Mucosa of descending colon (tissue), 3 donors: ENCODE data around the gene TRMT2A. TPM values are rescaled to one million over a fixed set of nuclear protein-coding genes. Genes with fewer than 3 reads are reported as not detected.

Experiments used
- ATAC-seq: fragments of 200-7000 bp; cut with Tn5 transposase; one replicate; pipeline ENCODE4 v1.9.1; 2020; ENCODE audit warnings: mild to moderate bottlenecking, moderate library complexity
- DNase-seq, 3 donors: peaks; one replicate each; pipeline ENCODE4 v3.0.0-alpha.2; 2020
- H3K36me3 ChIP-seq: fragments of 200-600 bp; one replicate; pipeline ENCODE4 v1.8.0; 2021; ENCODE audit warnings: low read depth, mild to moderate bottlenecking
- H3K4me1 ChIP-seq: fragments of 200-600 bp; one replicate; pipeline ENCODE4 v1.8.0; 2021; ENCODE audit warnings: low read depth, mild to moderate bottlenecking
- H3K4me3 ChIP-seq: fragments of 200-600 bp; one replicate; pipeline ENCODE4 v1.8.0; 2021; ENCODE audit warnings: mild to moderate bottlenecking
- H3K9me3 ChIP-seq: fragments of 200-600 bp; one replicate; pipeline ENCODE4 v1.8.0; 2021; ENCODE audit warnings: mild to moderate bottlenecking
- intact Hi-C, 2 donors: fragments of 100-400 bp; cut with DNase I in 1 of 2; cut with micrococcal nuclease in 1 of 2; formaldehyde crosslinking; loops; one replicate each; pipeline versions ENCODE4 v1.11.0 to v1.11.1; 2022; cut with DNase I, micrococcal nuclease
- total RNA-seq, 3 donors: library from RNA; stranded (reverse); fragmentation: NEBNext Ultra II Directional in 2 of 3; extraction: Animal tissue kit (Norgen Biotek cat#: 25700) in 2 of 3; gene quantifications; one replicate each; pipeline versions ENCODE4 v1.2.1 to v1.2.4, GENCODE V29; 2021 to 2023
- TF ChIP-seq, protein P1 (sequence below): fragments of 200-600 bp; IDR thresholded peaks from one replicate; pipeline ENCODE4 v1.8.0; 2022; ENCODE audit warnings: antibody characterized with exemption, mild to moderate bottlenecking
- donor health status: DM: no; HTN: no; CAD: no; lungs with moderate emphysema.
- donor health status: DM: no; HTN: no; CAD: no.
- donor health status: DM: no; HTN: yes; CAD: no.

The TRMT2A gene
- total RNA-seq, 3 donors from 2014 or later, result 34.4 to 50.0 (median 37.6) TPM

DNA sequence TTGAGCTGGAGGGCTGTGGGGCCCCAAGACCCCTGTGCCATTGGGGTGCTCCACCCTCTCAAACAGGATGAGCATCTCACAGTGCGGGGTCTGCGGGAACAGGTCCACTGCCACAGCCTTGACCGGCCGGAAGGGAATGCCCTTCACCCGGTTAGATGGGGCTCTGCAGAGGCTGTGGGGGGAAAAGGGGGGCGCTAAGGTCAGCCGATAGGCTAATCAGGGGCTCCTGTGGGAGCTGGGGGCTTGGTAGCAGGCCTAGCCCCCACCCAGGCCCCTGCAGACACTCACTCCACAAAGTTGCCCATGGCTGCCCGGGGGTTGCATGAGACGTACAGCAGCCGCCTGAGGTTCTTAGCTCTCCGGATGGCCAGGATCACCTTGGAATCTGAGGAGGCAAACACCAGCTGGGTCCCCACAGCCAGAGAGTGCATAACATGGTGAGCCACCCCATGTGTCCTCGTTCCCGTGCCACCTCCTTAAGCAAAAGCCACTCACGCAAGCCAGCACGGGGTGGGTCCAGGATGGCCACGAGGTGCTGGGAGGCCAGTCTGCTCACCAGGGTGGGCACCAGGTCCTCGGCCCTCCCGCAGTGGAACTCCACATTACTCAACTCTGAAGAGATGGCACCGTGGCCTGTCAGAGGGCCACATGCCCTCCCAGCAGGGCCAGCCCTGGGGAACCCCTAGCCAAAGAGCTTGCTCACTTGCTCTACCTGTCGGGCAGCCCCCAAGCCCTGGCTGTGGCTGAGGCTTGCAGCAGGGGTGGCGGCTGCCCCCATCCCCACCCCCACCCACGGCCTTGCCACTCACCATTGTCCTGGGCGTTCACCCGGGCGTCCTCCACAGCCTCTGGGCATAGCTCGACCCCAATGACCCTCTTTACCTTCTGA is 4.2 kb downstream of the TRMT2A start:
- intact Hi-C loops, result no loop called here
- H3K36me3 ChIP-seq, result no peaks in the 10 kb centered on the region
- H3K4me3 ChIP-seq, result no peak overlapping the region
- H3K9me3 ChIP-seq, result no peaks in the 10 kb centered on the region
- ATAC-seq (no peak), DNase-seq (peak in 2 of 3 donors; percentile 27 to 46)
- TF ChIP-seq, protein P1, sequence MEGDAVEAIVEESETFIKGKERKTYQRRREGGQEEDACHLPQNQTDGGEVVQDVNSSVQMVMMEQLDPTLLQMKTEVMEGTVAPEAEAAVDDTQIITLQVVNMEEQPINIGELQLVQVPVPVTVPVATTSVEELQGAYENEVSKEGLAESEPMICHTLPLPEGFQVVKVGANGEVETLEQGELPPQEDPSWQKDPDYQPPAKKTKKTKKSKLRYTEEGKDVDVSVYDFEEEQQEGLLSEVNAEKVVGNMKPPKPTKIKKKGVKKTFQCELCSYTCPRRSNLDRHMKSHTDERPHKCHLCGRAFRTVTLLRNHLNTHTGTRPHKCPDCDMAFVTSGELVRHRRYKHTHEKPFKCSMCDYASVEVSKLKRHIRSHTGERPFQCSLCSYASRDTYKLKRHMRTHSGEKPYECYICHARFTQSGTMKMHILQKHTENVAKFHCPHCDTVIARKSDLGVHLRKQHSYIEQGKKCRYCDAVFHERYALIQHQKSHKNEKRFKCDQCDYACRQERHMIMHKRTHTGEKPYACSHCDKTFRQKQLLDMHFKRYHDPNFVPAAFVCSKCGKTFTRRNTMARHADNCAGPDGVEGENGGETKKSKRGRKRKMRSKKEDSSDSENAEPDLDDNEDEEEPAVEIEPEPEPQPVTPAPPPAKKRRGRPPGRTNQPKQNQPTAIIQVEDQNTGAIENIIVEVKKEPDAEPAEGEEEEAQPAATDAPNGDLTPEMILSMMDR, result no peak
- H3K4me1 ChIP-seq, result peaks cover 12% of the 10 kb centered on the region

DNA sequence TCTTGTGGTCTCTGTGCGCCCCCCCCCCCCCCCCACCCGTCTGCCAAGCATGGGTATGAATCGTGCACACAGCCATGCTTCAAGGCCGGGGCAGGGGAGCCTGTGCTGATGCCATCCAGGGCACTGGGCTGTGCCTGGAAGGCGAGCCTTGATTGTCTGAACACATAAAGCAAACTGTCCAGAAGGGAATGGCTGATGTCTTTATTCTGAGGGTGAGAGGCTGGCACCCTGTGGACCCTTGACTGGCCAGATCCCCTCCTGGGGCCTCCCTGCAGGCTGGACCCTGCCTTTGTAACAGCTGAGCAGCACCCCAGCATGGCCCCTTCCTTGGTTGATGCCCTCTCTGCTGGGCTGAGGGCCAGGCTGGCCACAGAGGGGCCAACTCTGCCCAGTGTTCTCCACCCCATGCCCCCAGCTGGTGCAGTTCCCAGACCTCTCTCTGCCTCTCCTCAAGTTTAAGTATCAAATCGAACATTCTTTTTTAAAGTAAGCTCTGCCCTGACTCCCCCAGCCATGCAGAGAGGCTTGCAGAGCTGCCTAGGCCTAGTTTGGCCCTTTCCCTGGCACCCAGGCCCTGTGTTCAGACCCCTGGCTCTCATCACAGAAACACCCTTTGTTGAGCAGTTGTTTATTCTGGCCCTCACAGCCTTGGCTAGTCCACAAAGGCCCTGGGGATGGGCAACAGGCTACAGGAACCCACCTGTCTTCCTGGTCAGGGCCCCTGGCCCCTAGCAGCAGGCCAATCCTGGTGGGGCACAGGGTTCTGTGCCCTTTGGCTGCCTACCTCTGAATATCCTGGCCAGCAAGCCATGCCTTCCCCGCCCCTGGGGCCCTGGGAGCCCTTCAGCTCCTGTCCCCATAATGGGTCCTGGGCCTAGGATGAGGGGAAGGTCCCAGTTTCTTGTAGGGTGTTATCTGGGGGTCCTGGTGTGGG is 5.1 kb downstream of the TRMT2A start:
- peaks cover 12% of the 10 kb centered on the region for H3K4me1 ChIP-seq
- TF ChIP-seq, protein P1, result no peak
- H3K4me3 ChIP-seq, result no peak overlapping the region
- H3K36me3 ChIP-seq, result peaks cover 8% of the 10 kb centered on the region
- intact Hi-C loops, result no loop called here
- DNase-seq, result peak in 2 of 3 donors; percentile 24 to 43
- no peaks in the 10 kb centered on the region for H3K9me3 ChIP-seq
- no peak for ATAC-seq

DNA sequence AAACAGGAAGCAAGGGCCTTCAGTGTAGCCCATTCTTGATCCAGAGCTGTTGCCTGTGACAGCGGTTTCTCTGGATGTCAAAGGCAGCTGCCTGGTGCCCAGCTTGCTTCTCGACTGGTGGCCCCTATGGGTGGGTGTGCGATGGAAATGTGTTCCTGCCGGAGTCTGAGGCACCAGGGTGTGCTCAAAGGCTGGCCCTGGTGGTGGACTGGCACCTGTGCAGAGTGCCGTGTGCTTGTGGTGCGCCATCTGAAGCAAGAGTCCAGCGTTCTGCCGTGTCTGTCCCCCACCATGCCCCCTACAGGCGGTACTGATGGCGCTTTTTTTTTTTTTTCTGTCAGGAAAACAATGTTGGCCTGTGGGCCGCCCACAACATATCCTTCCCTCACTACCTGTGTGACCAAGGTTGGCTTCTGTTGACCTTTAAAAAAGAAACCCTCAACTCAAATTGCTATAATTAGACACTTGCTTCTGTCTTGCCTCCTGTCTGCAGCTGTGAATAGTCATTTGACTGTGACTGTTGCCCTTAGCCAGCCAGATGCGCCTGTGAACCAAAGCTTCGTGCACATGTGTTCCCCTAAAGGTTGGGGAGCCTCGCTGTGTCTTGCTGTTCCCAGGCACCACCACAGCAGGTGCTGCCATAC is 5.9 kb downstream of the TRMT2A start:
- H3K36me3 ChIP-seq, result peaks cover 8% of the 10 kb centered on the region
- no peak overlapping the region for H3K4me3 ChIP-seq
- TF ChIP-seq, protein P1, result no peak
- ATAC-seq (peak; percentile 19), DNase-seq (peak in 2 of 3 donors; percentile 25 to 41)
- no peaks in the 10 kb centered on the region for H3K9me3 ChIP-seq
- intact Hi-C loops, result no loop called here
- H3K4me1 ChIP-seq, result peaks cover 9% of the 10 kb centered on the region

DNA sequence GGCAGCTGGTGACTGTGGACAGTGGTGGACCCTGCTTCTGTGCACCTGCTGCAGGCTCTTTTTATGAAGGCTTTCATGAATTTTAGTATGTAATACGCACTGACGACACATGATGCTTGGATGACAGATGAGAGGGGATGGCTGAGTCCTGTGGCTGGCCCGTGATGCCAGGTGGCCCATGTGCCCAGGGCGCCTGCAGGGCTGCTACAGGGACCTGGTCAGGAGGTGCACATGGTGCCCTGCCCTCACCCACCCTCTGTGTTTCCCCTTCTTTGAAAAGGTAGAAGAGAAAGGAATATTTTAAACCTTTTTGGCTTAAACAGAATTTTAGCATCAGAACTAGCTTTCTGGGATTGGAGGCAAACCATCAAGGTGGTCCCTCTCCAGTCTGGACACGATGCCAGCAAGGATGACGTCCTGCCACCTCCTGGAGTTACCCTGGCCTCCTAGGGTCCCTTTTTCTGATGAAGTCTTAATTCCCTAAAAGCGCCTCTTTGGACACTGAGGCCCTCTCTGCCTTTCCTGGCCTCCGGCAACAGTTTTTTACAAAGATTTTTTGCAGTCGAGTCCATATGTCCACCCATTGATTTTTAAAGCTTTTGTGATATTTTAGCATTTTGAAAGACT is 6.6 kb downstream of the TRMT2A start:
- TF ChIP-seq, protein P1, result no peak
- no peak for ATAC-seq
- peaks cover 8% of the 10 kb centered on the region for H3K36me3 ChIP-seq
- intact Hi-C loops, result no loop called here
- no peak overlapping the region for H3K4me3 ChIP-seq
- peak in 1 of 3 donors; percentile 9 for DNase-seq
- peaks cover 2% of the 10 kb centered on the region for H3K4me1 ChIP-seq
- H3K9me3 ChIP-seq, result no peaks in the 10 kb centered on the region
